SK-N-SH (cell line): ENCODE data around the gene PCCB.

Source experiments
- CTCF ChIP-seq: fragments of 200-600 bp; sonication (generic); IDR thresholded peaks from 2 replicates; pipeline ENCODE4 v1.6.1; 2017; ENCODE audit warnings: antibody characterized with exemption, mild to moderate bottlenecking, moderate library complexity
- EP300 ChIP-seq, 2 experiments: IDR thresholded peaks; 2 replicates each; pipeline versions ENCODE4 v1.4.0 to v1.6.1; 2012; ENCODE audit warnings: borderline replicate concordance in 1 of 2, low read depth in 1 of 2, low read length in 1 of 2
- GABPA ChIP-seq: IDR thresholded peaks from 2 replicates; pipeline ENCODE4 v1.4.0; 2012; ENCODE audit warnings: low read depth, mild to moderate bottlenecking
- MEF2A ChIP-seq: IDR thresholded peaks from 2 replicates; pipeline ENCODE4 v1.4.0; 2012; ENCODE audit warnings: low read depth, borderline replicate concordance
- NFIC ChIP-seq: IDR thresholded peaks from 2 replicates; pipeline ENCODE4 v1.4.0; 2012; ENCODE audit warnings: borderline replicate concordance
- NRF1 ChIP-seq: IDR thresholded peaks from 2 replicates; pipeline ENCODE4 v1.6.1; 2012; ENCODE audit warnings: low read depth, mild to moderate bottlenecking, low read length
- POLR2AphosphoS5 ChIP-seq: IDR thresholded peaks from 2 replicates; pipeline ENCODE4 v1.6.1; 2012; ENCODE audit warnings: low read depth, low read length
- RCOR1 ChIP-seq: fragments of 150-350 bp; IDR thresholded peaks from 2 replicates; pipeline ENCODE4 v1.6.1; 2017; ENCODE audit warnings: antibody characterized with exemption, low read length
- SMC3 ChIP-seq: IDR thresholded peaks from 2 replicates; pipeline ENCODE4 v1.6.1; 2012; ENCODE audit warnings: low read depth, low read length, improper control_type of control experiment
- TCF12 ChIP-seq: IDR thresholded peaks from 2 replicates; pipeline ENCODE4 v1.4.0; 2012

- TF ChIP-seq CTCF (no peak), RCOR1 (no peak), NFIC (no peak), GABPA (no peak), SMC3 (no peak), EP300 (IDR thresholded peaks at IDR 0.05; ENCODE audit: borderline replicate concordance in 1 of 2, low read depth in 1 of 2, low read length in 1 of 2) (no peak), POLR2AphosphoS5 (no peak), TCF12 (no peak), MEF2A (no peak), NRF1 (no peak)
These were observed 14.0 kb upstream of the PCCB start for GRCh38 chr3:136236109-136236508.
